Thyroid gland (tissue), 4 donors: ENCODE measurements around the gene HRH3. TPM values are rescaled to one million over a fixed set of nuclear protein-coding genes. Genes with fewer than 3 reads are reported as not detected.

Source experiments
- DNase-seq, 2 donors: peaks; one replicate each; pipeline ENCODE4 v3.0.0-alpha.2; 2019
- H3K27ac ChIP-seq, 3 donors: fragments of 200-600 bp; sonication (generic); 1 replicate in 2 of 3; 2 replicates in 1 of 3; pipeline ENCODE4 v1.5.1; 2016 to 2019; ENCODE audit warnings: mild to moderate bottlenecking in 1 of 3, moderate library complexity in 1 of 3
- H3K27me3 ChIP-seq: fragments of 200-600 bp; sonication (generic); one replicate; pipeline ENCODE4 v1.5.1; 2019
- H3K36me3 ChIP-seq, 2 donors: fragments of 200-600 bp; sonication (generic); one replicate each; pipeline ENCODE4 v1.5.1; 2016 to 2019
- H3K4me1 ChIP-seq, 2 donors: fragments of 200-600 bp; sonication (generic); one replicate each; pipeline ENCODE4 v1.5.1; 2017 to 2019
- H3K4me3 ChIP-seq, 3 donors: fragments of 200-600 bp; sonication (generic); replicated peaks in 1 of 3; 1 replicate in 2 of 3; 2 replicates in 1 of 3; pipeline ENCODE4 v1.5.1; 2016; ENCODE audit warnings: mild to moderate bottlenecking in 1 of 3
- H3K9me3 ChIP-seq: fragments of 200-600 bp; sonication (generic); one replicate; pipeline ENCODE4 v1.5.1; 2017
- CTCF ChIP-seq, 6 experiments: fragments of 200-600 bp in 3 of 6; fragments of 450-650 bp in 3 of 6; sonication (generic) in 3 of 6; IDR thresholded peaks; one replicate each; pipeline ENCODE4 v1.5.1; 2016 to 2019; ENCODE audit warnings: antibody characterized with exemption in 6 of 6, mild to moderate bottlenecking in 2 of 6, inconsistent platforms in 1 of 6, moderate library complexity in 1 of 6
- POLR2A ChIP-seq, 2 donors: fragments of 450-650 bp; IDR thresholded peaks; one replicate each; pipeline ENCODE4 v1.6.1; 2017; ENCODE audit warnings: antibody characterized with exemption in 2 of 2, mild to moderate bottlenecking in 2 of 2, moderate library complexity in 1 of 2
- whole genome bisulfite sequencing, 2 donors: methylation state at CpG; one replicate each; pipeline ENCODE4 v1.1.5; 2017; 5-methylcytosine and 5-hydroxymethylcytosine counted together
- intact Hi-C: fragments of 100-400 bp; cut with DNase I; formaldehyde crosslinking; loops from one replicate; pipeline ENCODE4 v1.15.1; 2023
- total RNA-seq, 4 donors: library from RNA; depleted of rRNA; stranded (reverse); fragments of >200 nt; gene quantifications; one replicate each; pipeline ENCODE4 v1.2.3, GENCODE V29; 2016

The HRH3 gene
- total RNA-seq, 4 donors from 2014 or later = not detected

GRCh38 chr20:62210496-62210855 is 9.6 kb downstream of the HRH3 start:
- Histone ChIP-seq H3K27me3 (no peaks in the 10 kb centered on the region), H3K36me3 (no peaks in the 10 kb centered on the region), H3K27ac (no peak overlapping the region), H3K4me3 (no peak overlapping the region), H3K4me1 (no peaks in the 10 kb centered on the region), H3K9me3 (no peaks in the 10 kb centered on the region)
- DNase-seq = no peak
- intact Hi-C loops = no loop called here
- WGBS, 2 donors = 56 to 57% methylated on average over 7 to 8 of the region's 21 CpGs
- TF ChIP-seq POLR2A (IDR thresholded peaks at IDR 0.05) (no peak), CTCF (IDR thresholded peaks at IDR 0.05) (no peak)

GRCh38 chr20:62209850-62210495 is 10.1 kb downstream of the HRH3 start:
- no peak for TF ChIP-seq CTCF (IDR thresholded peaks at IDR 0.05)
- no peak for TF ChIP-seq POLR2A (IDR thresholded peaks at IDR 0.05)

GRCh38 chr20:62208795-62209755 is 11.0 kb downstream of the HRH3 start:
- no peak overlapping the region for H3K27ac ChIP-seq
- intact Hi-C loops = no loop called here
- no peak for DNase-seq
- TF ChIP-seq CTCF (IDR thresholded peaks at IDR 0.05) (no peak), POLR2A (IDR thresholded peaks at IDR 0.05) (no peak)
- no peak overlapping the region for H3K4me3 ChIP-seq
- no peaks in the 10 kb centered on the region for H3K36me3 ChIP-seq
- no peaks in the 10 kb centered on the region for H3K27me3 ChIP-seq
- no peaks in the 10 kb centered on the region for H3K4me1 ChIP-seq
- WGBS, 2 donors = 62 to 66% methylated on average over 11 to 13 of the region's 27 CpGs
- no peaks in the 10 kb centered on the region for H3K9me3 ChIP-seq

More at GRCh38 chr20:62209850-62210495, 10.1 kb downstream of the HRH3 start:
- H3K27me3 ChIP-seq = no peaks in the 10 kb centered on the region
- H3K27ac ChIP-seq = no peak overlapping the region
- H3K36me3 ChIP-seq = no peaks in the 10 kb centered on the region
- DNase-seq = no peak
- no peaks in the 10 kb centered on the region for H3K4me1 ChIP-seq
- H3K4me3 ChIP-seq = no peak overlapping the region
- intact Hi-C loops = no loop called here
- 57 to 64% methylated on average over 13 to 16 of the region's 17 CpGs for WGBS, 2 donors
- no peaks in the 10 kb centered on the region for H3K9me3 ChIP-seq

- no peaks in the 10 kb centered on the region for H3K4me1 ChIP-seq
- WGBS, 2 donors = 66 to 69% methylated on average over 7 to 10 of the region's 19 CpGs
Measured at GRCh38 chr20:62208061-62208794, 11.8 kb downstream of the HRH3 start.

More at GRCh38 chr20:62208061-62208794, 11.8 kb downstream of the HRH3 start:
- Histone ChIP-seq H3K27me3 (no peaks in the 10 kb centered on the region), H3K27ac (no peak overlapping the region), H3K9me3 (no peaks in the 10 kb centered on the region), H3K4me3 (no peak overlapping the region), H3K36me3 (peaks cover 0 to 2% of the 10 kb centered on the region in 2 donors)
- DNase-seq = no peak
- intact Hi-C loops = no loop called here
- TF ChIP-seq CTCF (IDR thresholded peaks at IDR 0.05) (no peak), POLR2A (IDR thresholded peaks at IDR 0.05) (no peak)
